ENCODE data around the gene GABRE. TPM values are rescaled to one million over a fixed set of nuclear protein-coding genes. Genes with fewer than 3 reads are reported as not detected.

The GABRE gene
- total and polyA plus RNA-seq, 10 of the 15 experiments (the other 5 are each of a cell fraction or from before 2014, with no cell fraction given), result 0.01 to 0.15 (median 0.10) TPM; not detected in 6

- Histone ChIP-seq H2AFZ (ENCODE audit: control insufficient read depth, low read depth, low read length) (no peak overlapping the region), H3K79me2 (ENCODE audit: control insufficient read depth, insufficient read depth, low read length) (no peaks in the 10 kb centered on the region), H3K4me1 (ENCODE audit: control insufficient read depth, insufficient read depth, low read length) (no peaks in the 10 kb centered on the region), H3K4me2 (ENCODE audit: control insufficient read depth, insufficient read depth) (no peak overlapping the region), H3K9ac (ENCODE audit: control insufficient read depth, insufficient read depth, low read length) (no peak overlapping the region), H3K27me3 (replicated peaks in 1 of 2; ENCODE audit: control insufficient read depth in 2 of 2, insufficient read depth in 2 of 2, low read length in 1 of 2) (no peaks in the 10 kb centered on the region), H3K27ac (ENCODE audit: control insufficient read depth, insufficient read depth) (no peak overlapping the region), H3K9me3 (replicated peaks; ENCODE audit: control insufficient read depth, insufficient read depth, low read length) (no peaks in the 10 kb centered on the region), H3K36me3 (ENCODE audit: control insufficient read depth in 2 of 2, insufficient read depth in 2 of 2, low read length in 1 of 2) (no peaks in the 10 kb centered on the region), H3K4me3 (no peak overlapping the region), H4K20me1 (ENCODE audit: control insufficient read depth, insufficient read depth) (no peaks in the 10 kb centered on the region)
- ChIA-PET SMC1A (ENCODE audit: uncharacterized antibody, unreplicated experiment) (no interaction called here), RAD21 (ENCODE audit: unreplicated experiment) (no interaction called here), CTCF (no interaction called here), POLR2A (no interaction called here)
- no TSS peak for BruUV-seq (replicated peaks)
- no peak for TF ChIP-seq CEBPB (IDR thresholded peaks at IDR 0.05; ENCODE audit: borderline replicate concordance in 1 of 2, low read depth in 2 of 2, low read length in 2 of 2)
- no peak for TF ChIP-seq USF2 (IDR thresholded peaks at IDR 0.05; ENCODE audit: borderline replicate concordance, low read depth, low read length)
- TF ChIP-seq TAF1 (IDR thresholded peaks at IDR 0.05; ENCODE audit: borderline replicate concordance, low read depth, low read length), result no peak
- no peak for TF ChIP-seq ZNF217 (IDR thresholded peaks at IDR 0.05)
- no peak for TF ChIP-seq NRF1 (conservative IDR thresholded peaks at IDR 0.05; ENCODE audit: low read depth, low read length)
- TF ChIP-seq RCOR1 (conservative IDR thresholded peaks at IDR 0.05; ENCODE audit: low read depth, low read length), result no peak
- no peak for TF ChIP-seq PBX3 (IDR thresholded peaks at IDR 0.05; ENCODE audit: insufficient replicate concordance, low read depth, low read length)
- TF ChIP-seq DPF2 (IDR thresholded peaks at IDR 0.05), result no peak
- TF ChIP-seq ELK1 (IDR thresholded peaks at IDR 0.05; ENCODE audit: low read depth, low read length), result no peak
- TF ChIP-seq PAX5 (IDR thresholded peaks at IDR 0.05; ENCODE audit: borderline replicate concordance, low read depth, low read length), result no peak
- TF ChIP-seq ZNF207 (IDR thresholded peaks at IDR 0.05; ENCODE audit: borderline replicate concordance), result no peak
- TF ChIP-seq ZNF274 (IDR thresholded peaks at IDR 0.05; ENCODE audit: insufficient read depth, insufficient read length), result no peak
- no peak for TF ChIP-seq NFYA (IDR thresholded peaks at IDR 0.05; ENCODE audit: borderline replicate concordance, low read depth, low read length)
- no peak for TF ChIP-seq POU2F2 (IDR thresholded peaks at IDR 0.05; ENCODE audit: borderline replicate concordance, low read depth, low read length)
- TF ChIP-seq ZNF24 (IDR thresholded peaks at IDR 0.05), result no peak
- no peak for TF ChIP-seq SIN3A (IDR thresholded peaks at IDR 0.05; ENCODE audit: low read depth, low read length)
- TF ChIP-seq SMARCA5 (IDR thresholded peaks at IDR 0.05), result no peak
- DNase-seq (ENCODE audit: low read depth, low spot score) (no peak), ATAC-seq (no peak), FAIRE-seq (no peak)
- intact Hi-C loops (cut with micrococcal nuclease; ENCODE audit: unreplicated experiment) (no loop called here), in situ Hi-C loops (cut with MboI) (no loop called here)
Observed at GRCh38 chrX:151938172-151938571, 36.3 kb downstream of the GABRE start.
